C4-2B (cell line): ENCODE results near the gene ZFAND4.

Experiments used
- CTCF ChIP-seq: fragments of 450-650 bp; conservative IDR thresholded peaks from 2 replicates; pipeline ENCODE4 v1.5.1; 2017; ENCODE audit warnings: mild to moderate bottlenecking
- ZFX ChIP-seq: fragments of 450-650 bp; IDR thresholded peaks from 2 replicates; pipeline ENCODE4 v1.6.1; 2017

GRCh38 chr10:45640049-45640448 is 32.5 kb downstream of the ZFAND4 start:
- TF ChIP-seq CTCF (no peak), ZFX (no peak)
